Measurements from ENCODE around the gene SDR42E1. TPM values are rescaled to one million over a fixed set of nuclear protein-coding genes. Genes with fewer than 3 reads are reported as not detected.
"Not testable (repeated sequence)": the region's sequence is repeated elsewhere in the genome, so short reads cannot be mapped to it uniquely, and the experiment has no call there.

SDR42E1 gene
- total and polyA plus RNA-seq, 2 of the 4 experiments (the other 2 are of a cell fraction): 0.44 to 0.72 TPM

- dilution Hi-C loops (cut with HindIII; ENCODE audit: low sequenced_read_pairs, unreplicated experiment): not testable (repeated sequence)
Measured at GRCh38 chr16:81977335-81977942, 33.8 kb downstream of the SDR42E1 start.

More at GRCh38 chr16:81977335-81977942, 33.8 kb downstream of the SDR42E1 start:
- H3K79me1 ChIP-seq (ENCODE audit: low read depth in 1 of 2, low read length in 2 of 2); H2AK9ac ChIP-seq (replicated peaks; ENCODE audit: low read depth, low read length, poor library complexity); in situ Hi-C loops (cut with MboI; ENCODE audit: low sequenced_read_pairs); H3K9me1 ChIP-seq (ENCODE audit: insufficient read depth, low read length); H3K9me3 ChIP-seq (ENCODE audit: control insufficient read depth, insufficient read depth, low read length); H2BK15ac ChIP-seq (ENCODE audit: low read depth, low read length); H3K23ac ChIP-seq (ENCODE audit: low read depth, low read length); H3K4ac ChIP-seq (ENCODE audit: low read depth, low read length); intact Hi-C loops (cut with micrococcal nuclease); H3K56ac ChIP-seq (ENCODE audit: extremely low read depth, insufficient read depth, low read length); H4K5ac ChIP-seq (ENCODE audit: low read depth, low read length); H3K14ac ChIP-seq (replicated peaks; ENCODE audit: low read depth, low read length); H3K4me1 ChIP-seq (ENCODE audit: control insufficient read depth, insufficient read depth, low read length); H2AFZ ChIP-seq (replicated peaks; ENCODE audit: low read length, poor library complexity); H2AK5ac ChIP-seq (ENCODE audit: low read depth, low read length); H4K20me1 ChIP-seq (ENCODE audit: insufficient read depth, low read length); H3K9ac ChIP-seq (ENCODE audit: low read depth, low read length); H3K36me3 ChIP-seq (ENCODE audit: control insufficient read depth, insufficient read depth, low read length); DNase-seq; H4K8ac ChIP-seq (ENCODE audit: low read depth in 2 of 2, low read length in 2 of 2); H4K91ac ChIP-seq (ENCODE audit: insufficient read depth, low read depth, low read length); H3K18ac ChIP-seq (ENCODE audit: low read depth, low read length); BruUV-seq (replicated peaks); CTCF ChIA-PET; ATAC-seq (ENCODE audit: low read depth); H3K27ac ChIP-seq (ENCODE audit: insufficient read depth, low read length); H2BK120ac ChIP-seq (ENCODE audit: low read depth, low read length); H3K27me3 ChIP-seq (ENCODE audit: control insufficient read depth, insufficient read depth, low read length); H3K4me2 ChIP-seq (ENCODE audit: low read depth, low read length); H2BK20ac ChIP-seq (ENCODE audit: low read depth, low read length); H2BK5ac ChIP-seq (ENCODE audit: low read depth, low read length, poor library complexity, severe bottlenecking); POLR2A ChIA-PET (ENCODE audit: unreplicated experiment); H3K4me3 ChIP-seq (ENCODE audit: insufficient read depth, low read depth, low read length): not testable (repeated sequence)
- WGBS, 2 experiments (ENCODE audit: extremely low coverage in 2 of 2, insufficient read length in 1 of 2): 20% methylated on average over 1 of the region's 26 CpGs; no CpG with 5 or more reads in 1 of the 2 experiments
